Natural killer cell (primary cell): ENCODE measurements around the gene PALLD. TPM values are rescaled to one million over a fixed set of nuclear protein-coding genes. Genes with fewer than 3 reads are reported as not detected.

Experiments
- ATAC-seq, 3 donors: fragments of 150-1000 bp in 2 of 3; fragments of 200-7000 bp in 1 of 3; cut with Tn5 transposase; 1 replicate in 1 of 3; 2 replicates in 2 of 3; pipeline ENCODE4 v1.10.0; 2021; ENCODE audit warnings: mild to moderate bottlenecking in 2 of 3, moderate library complexity in 2 of 3
- DNase-seq, 2 donors: peaks; one replicate each; pipeline versions ENCODE4 v3.0.0 to v3.0.0-alpha.2; 2013 to 2021; ENCODE audit warnings: mixed read lengths in 1 of 2
- H3K27ac ChIP-seq: one replicate; pipeline ENCODE4 v1.5.1; 2013; ENCODE audit warnings: mild to moderate bottlenecking, low read length
- H3K27me3 ChIP-seq: one replicate; pipeline ENCODE4 v1.6.1; 2013; ENCODE audit warnings: low read length; ENCODE audit not compliant: control insufficient read depth, insufficient read depth
- H3K36me3 ChIP-seq: one replicate; pipeline ENCODE4 v1.6.1; 2013; ENCODE audit warnings: low read length; ENCODE audit not compliant: control insufficient read depth, insufficient read depth
- H3K4me1 ChIP-seq: one replicate; pipeline ENCODE4 v1.6.1; 2013; ENCODE audit warnings: low read length; ENCODE audit not compliant: control insufficient read depth, insufficient read depth
- H3K4me3 ChIP-seq: one replicate; pipeline ENCODE4 v1.5.1; 2013; ENCODE audit warnings: low read length
- H3K9me3 ChIP-seq: one replicate; pipeline ENCODE4 v1.6.1; 2013; ENCODE audit warnings: low read length; ENCODE audit not compliant: control insufficient read depth, insufficient read depth
- H3K27ac Mint-ChIP-seq, 2 donors: one replicate each; pipeline ENCODE4 v1.8.0; 2022; ENCODE audit warnings: mild to moderate bottlenecking in 2 of 2, mixed read lengths in 2 of 2, moderate library complexity in 1 of 2
- H3K27me3 Mint-ChIP-seq, 2 donors: one replicate each; pipeline ENCODE4 v1.8.0; 2022; ENCODE audit warnings: low read depth in 2 of 2, mixed read lengths in 2 of 2
- H3K36me3 Mint-ChIP-seq: one replicate; pipeline ENCODE4 v1.8.0; 2022; ENCODE audit warnings: mixed read lengths
- H3K4me1 Mint-ChIP-seq, 2 donors: one replicate each; pipeline ENCODE4 v1.8.0; 2022; ENCODE audit warnings: mixed read lengths in 2 of 2
- H3K4me3 Mint-ChIP-seq: one replicate; pipeline ENCODE4 v1.8.0; 2022; ENCODE audit warnings: mild to moderate bottlenecking, moderate library complexity, mixed read lengths
- H3K9me3 Mint-ChIP-seq, 2 donors: one replicate each; pipeline ENCODE4 v1.8.0; 2022; ENCODE audit warnings: mixed read lengths in 2 of 2
- WGBS: methylation state at CpG from one replicate; pipeline ENCODE4 v1.1.7; 2013; ENCODE audit warnings: missing lambda C conversion rate; ENCODE audit not compliant: insufficient coverage; 5-methylcytosine and 5-hydroxymethylcytosine counted together
- intact Hi-C: fragments of 100-400 bp; cut with micrococcal nuclease; formaldehyde crosslinking; loops from one replicate; pipeline ENCODE4 v1.14.2; 2022
- total RNA-seq, 4 donors: library from RNA; stranded (reverse); fragments of 120-200 nt in 1 of 4; gene quantifications; one replicate each; pipeline versions ENCODE4 v1.2.3 to v1.2.4, GENCODE V29; 2013 to 2022
- TF ChIP-seq, protein P1 (sequence below): fragments of 200-600 bp; IDR thresholded peaks from one replicate; pipeline ENCODE4 v1.8.0; 2022; ENCODE audit warnings: antibody characterized with exemption

Gene PALLD
- total RNA-seq, 3 donors from 2014 or later (not counting 1 experiment from before 2014, with no cell fraction given), result 15.1 to 25.4 (median 22.8) TPM

- peak overlapping the region; percentile 86 to 90 for H3K27ac Mint-ChIP-seq
- no peaks in the 10 kb centered on the region for H3K27me3 ChIP-seq
- H3K27ac ChIP-seq, result peak overlapping the region; percentile 79
- WGBS, result 42% methylated on average over 2 of the region's 2 CpGs
- H3K36me3 Mint-ChIP-seq, result peaks cover 6% of the 10 kb centered on the region
- H3K36me3 ChIP-seq, result peaks cover 2% of the 10 kb centered on the region
- peaks cover 10% of the 10 kb centered on the region for H3K4me1 ChIP-seq
- H3K4me3 ChIP-seq, result no peak overlapping the region
- no peaks in the 10 kb centered on the region for H3K9me3 ChIP-seq
- peak; percentile 24 to 31 for DNase-seq
- no peaks in the 10 kb centered on the region for H3K27me3 Mint-ChIP-seq
- H3K4me3 Mint-ChIP-seq, result peak overlapping the region; percentile 42
- H3K9me3 Mint-ChIP-seq, result no peaks in the 10 kb centered on the region
- TF ChIP-seq, protein P1, sequence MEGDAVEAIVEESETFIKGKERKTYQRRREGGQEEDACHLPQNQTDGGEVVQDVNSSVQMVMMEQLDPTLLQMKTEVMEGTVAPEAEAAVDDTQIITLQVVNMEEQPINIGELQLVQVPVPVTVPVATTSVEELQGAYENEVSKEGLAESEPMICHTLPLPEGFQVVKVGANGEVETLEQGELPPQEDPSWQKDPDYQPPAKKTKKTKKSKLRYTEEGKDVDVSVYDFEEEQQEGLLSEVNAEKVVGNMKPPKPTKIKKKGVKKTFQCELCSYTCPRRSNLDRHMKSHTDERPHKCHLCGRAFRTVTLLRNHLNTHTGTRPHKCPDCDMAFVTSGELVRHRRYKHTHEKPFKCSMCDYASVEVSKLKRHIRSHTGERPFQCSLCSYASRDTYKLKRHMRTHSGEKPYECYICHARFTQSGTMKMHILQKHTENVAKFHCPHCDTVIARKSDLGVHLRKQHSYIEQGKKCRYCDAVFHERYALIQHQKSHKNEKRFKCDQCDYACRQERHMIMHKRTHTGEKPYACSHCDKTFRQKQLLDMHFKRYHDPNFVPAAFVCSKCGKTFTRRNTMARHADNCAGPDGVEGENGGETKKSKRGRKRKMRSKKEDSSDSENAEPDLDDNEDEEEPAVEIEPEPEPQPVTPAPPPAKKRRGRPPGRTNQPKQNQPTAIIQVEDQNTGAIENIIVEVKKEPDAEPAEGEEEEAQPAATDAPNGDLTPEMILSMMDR, result no peak
- intact Hi-C loops, result no loop called here
- H3K4me1 Mint-ChIP-seq, result peaks cover 24 to 27% of the 10 kb centered on the region in 2 donors
- ATAC-seq, result peak; percentile 88 to 97 (median 94)
Measured at GRCh38 chr4:168907119-168907698, 410.4 kb downstream of the PALLD start.

GRCh38 chr4:168908093-168908492, 411.2 kb downstream of the PALLD start:
- no CpG with 5 or more reads among the region's 1 CpG for WGBS
- intact Hi-C loops, result no loop called here
- H3K27me3 ChIP-seq, result no peaks in the 10 kb centered on the region
- no peak overlapping the region for H3K4me3 ChIP-seq
- no peak for ATAC-seq
- DNase-seq, result no peak
- Mint-ChIP-seq H3K4me1 (peaks cover 24 to 27% of the 10 kb centered on the region in 2 donors), H3K9me3 (no peaks in the 10 kb centered on the region), H3K4me3 (no peak overlapping the region), H3K27me3 (no peaks in the 10 kb centered on the region), H3K36me3 (peaks cover 6% of the 10 kb centered on the region), H3K27ac (peak overlapping the region; percentile 86 to 90)
- H3K36me3 ChIP-seq, result peaks cover 2% of the 10 kb centered on the region
- peaks cover 10% of the 10 kb centered on the region for H3K4me1 ChIP-seq
- no peaks in the 10 kb centered on the region for H3K9me3 ChIP-seq
- TF ChIP-seq, protein P1, result no peak
- H3K27ac ChIP-seq, result peak overlapping the region; percentile 79

GRCh38 chr4:168908851-168909273, 412.0 kb downstream of the PALLD start:
- TF ChIP-seq, protein P1, result no peak
- H3K4me3 Mint-ChIP-seq, result no peak overlapping the region
- no peak overlapping the region for H3K4me3 ChIP-seq
- peaks cover 4% of the 10 kb centered on the region for H3K36me3 Mint-ChIP-seq
- H3K9me3 Mint-ChIP-seq, result no peaks in the 10 kb centered on the region
- intact Hi-C loops, result no loop called here
- no peaks in the 10 kb centered on the region for H3K9me3 ChIP-seq
- H3K27me3 Mint-ChIP-seq, result no peaks in the 10 kb centered on the region
- DNase-seq, result no peak
- H3K4me1 Mint-ChIP-seq, result peaks cover 24 to 27% of the 10 kb centered on the region in 2 donors
- peaks cover 10% of the 10 kb centered on the region for H3K4me1 ChIP-seq
- H3K27ac Mint-ChIP-seq, result peak overlapping the region; percentile 14 to 90
- H3K27me3 ChIP-seq, result no peaks in the 10 kb centered on the region
- no peak for ATAC-seq
- H3K27ac ChIP-seq, result peak overlapping the region; percentile 16
- WGBS, result 92% methylated on average over 2 of the region's 3 CpGs
- H3K36me3 ChIP-seq, result peaks cover 2% of the 10 kb centered on the region

GRCh38 chr4:168914095-168914494, 417.2 kb downstream of the PALLD start:
- TF ChIP-seq, protein P1, result no peak

More at GRCh38 chr4:168914095-168914494, 417.2 kb downstream of the PALLD start:
- Mint-ChIP-seq H3K27ac (no peak overlapping the region), H3K27me3 (no peaks in the 10 kb centered on the region), H3K9me3 (no peaks in the 10 kb centered on the region), H3K36me3 (no peaks in the 10 kb centered on the region), H3K4me1 (peaks cover 0 to 4% of the 10 kb centered on the region in 2 donors), H3K4me3 (no peak overlapping the region)
- 92% methylated on average over 1 of the region's 2 CpGs for WGBS
- intact Hi-C loops, result no loop called here
- Histone ChIP-seq H3K27ac (no peak overlapping the region), H3K4me3 (no peak overlapping the region), H3K9me3 (no peaks in the 10 kb centered on the region), H3K36me3 (peaks cover 2% of the 10 kb centered on the region), H3K4me1 (no peaks in the 10 kb centered on the region), H3K27me3 (no peaks in the 10 kb centered on the region)
- DNase-seq, result no peak
- ATAC-seq, result no peak
